IPS-20b (cell line): ENCODE data around the gene GALNT7.

Experiments
- H3K27ac ChIP-seq: one replicate; pipeline ENCODE4 v1.5.1; 2013; ENCODE audit warnings: low read length
- H3K27me3 ChIP-seq: 2 replicates; pipeline ENCODE4 v1.6.1; 2013; ENCODE audit warnings: mild to moderate bottlenecking, low read length, inconsistent platforms; ENCODE audit not compliant: insufficient read depth
- H3K36me3 ChIP-seq: 2 replicates; pipeline ENCODE4 v1.6.1; 2013; ENCODE audit warnings: low read depth, mild to moderate bottlenecking, inconsistent platforms, low read length, moderate library complexity; ENCODE audit not compliant: insufficient read depth
- H3K4me1 ChIP-seq: 2 replicates; pipeline ENCODE4 v1.6.1; 2013; ENCODE audit warnings: mild to moderate bottlenecking, control low read depth, inconsistent platforms, low read length, moderate library complexity; ENCODE audit not compliant: insufficient read depth
- H3K4me3 ChIP-seq: 2 replicates; pipeline ENCODE4 v1.5.1; 2013; ENCODE audit warnings: mild to moderate bottlenecking, low read length, inconsistent platforms
- H3K9ac ChIP-seq: 2 replicates; pipeline ENCODE4 v1.6.1; 2013; ENCODE audit warnings: low read depth, mild to moderate bottlenecking, inconsistent platforms, low read length, moderate library complexity
- H3K9me3 ChIP-seq: 2 replicates; pipeline ENCODE4 v1.6.1; 2013; ENCODE audit warnings: mild to moderate bottlenecking, low read depth, low read length, inconsistent platforms; ENCODE audit not compliant: insufficient read depth

GALNT7 gene

DNA sequence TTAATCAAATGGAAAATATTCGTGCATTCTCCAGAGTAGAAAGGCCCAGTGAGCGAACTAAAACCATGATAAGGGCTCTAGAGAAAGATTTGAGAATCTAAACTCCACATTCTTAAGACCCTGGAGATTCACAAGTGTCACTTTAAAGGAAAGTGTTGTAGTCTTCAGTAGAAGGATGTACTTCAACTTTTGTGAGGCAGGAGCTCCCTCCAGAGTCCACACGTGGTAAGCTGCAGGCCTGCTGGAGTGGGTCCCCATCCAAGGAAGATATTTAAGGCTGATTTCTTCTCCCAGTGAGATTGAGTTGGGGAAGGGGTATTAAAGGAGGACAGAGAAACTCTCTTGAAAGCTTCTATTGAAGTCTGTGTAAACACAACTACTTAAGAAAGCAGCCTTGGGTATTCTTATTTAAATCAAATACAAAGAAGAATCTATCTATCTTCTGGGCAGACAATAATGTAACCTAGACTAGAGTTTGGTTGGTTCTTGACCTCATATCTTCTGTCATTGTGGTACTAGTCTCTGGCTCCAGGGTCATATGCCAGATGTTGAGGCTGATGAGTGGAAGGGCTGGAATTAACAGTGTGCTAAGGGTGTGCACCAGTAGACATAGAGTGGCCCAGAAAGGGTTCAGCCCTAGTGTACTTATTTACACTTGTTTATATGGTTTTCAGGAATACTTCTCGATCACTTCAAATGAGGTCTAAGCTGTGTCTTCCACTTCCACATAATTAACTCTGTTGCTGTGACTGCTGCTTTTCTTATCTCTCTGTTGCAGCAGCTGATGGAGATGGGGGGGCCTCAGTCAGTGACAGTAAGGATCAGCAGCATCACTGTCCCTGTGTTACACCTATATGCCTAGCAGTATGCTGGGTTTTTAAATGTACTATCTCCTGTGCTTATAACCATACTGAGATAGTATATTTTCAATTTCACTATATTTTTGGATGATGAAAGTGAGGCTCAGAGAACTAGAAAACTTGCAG lies 89.4 kb downstream of the GALNT7 start:
- Histone ChIP-seq H3K4me3 (no peak overlapping the region), H3K36me3 (peaks cover 2% of the 10 kb centered on the region; the same call in 1 of the 2 replicates), H3K4me1 (peaks cover 15% of the 10 kb centered on the region), H3K9ac (no peak overlapping the region), H3K9me3 (no peaks in the 10 kb centered on the region), H3K27ac (no peak overlapping the region), H3K27me3 (no peaks in the 10 kb centered on the region)

DNA sequence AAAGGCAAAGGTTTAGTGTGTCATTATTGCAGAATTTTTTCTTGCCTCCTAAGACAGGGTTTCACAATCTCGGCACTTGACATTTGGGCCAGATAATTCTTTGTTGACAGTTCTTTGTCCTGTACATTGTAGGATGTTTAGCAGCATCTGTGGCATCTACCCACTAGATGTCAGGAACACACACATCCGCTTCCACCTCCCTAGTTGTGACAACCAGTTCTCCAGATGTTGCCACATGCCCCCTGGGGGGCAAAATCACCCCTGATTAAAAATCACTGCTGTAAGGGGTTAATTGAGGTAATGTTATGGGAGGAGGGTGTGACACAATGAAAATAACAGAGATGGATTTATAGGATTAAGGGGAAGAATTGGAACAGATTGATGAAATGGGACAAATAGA lies 90.3 kb downstream of the GALNT7 start:
- no peak overlapping the region for H3K27ac ChIP-seq
- peaks cover 13% of the 10 kb centered on the region for H3K4me1 ChIP-seq

DNA sequence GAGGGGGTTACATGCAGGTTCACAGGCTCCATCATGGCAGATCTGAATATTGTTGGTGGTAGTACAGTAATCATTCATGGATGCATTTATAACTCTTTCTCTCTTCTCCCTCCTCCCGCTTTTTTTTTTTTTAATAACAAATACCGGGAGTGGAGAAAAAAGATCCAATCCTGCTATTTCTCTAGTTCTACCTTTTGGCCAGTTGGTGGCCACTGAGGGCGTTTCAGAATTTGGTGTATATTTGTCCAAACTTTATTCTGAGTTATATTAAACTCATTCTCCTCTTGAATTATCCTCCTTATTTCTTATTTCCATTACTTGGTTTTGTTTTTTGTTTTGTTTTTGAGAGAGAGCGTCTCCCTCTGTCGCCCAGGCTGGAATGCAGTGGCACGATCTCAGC lies 90.7 kb downstream of the GALNT7 start:
- peaks cover 17% of the 10 kb centered on the region for H3K4me1 ChIP-seq
- no peaks in the 10 kb centered on the region; the same call in 1 of the 2 replicates for H3K36me3 ChIP-seq
- no peaks in the 10 kb centered on the region for H3K9me3 ChIP-seq
- no peak overlapping the region for H3K9ac ChIP-seq
- H3K27me3 ChIP-seq: no peaks in the 10 kb centered on the region
- no peak overlapping the region for H3K27ac ChIP-seq
- no peak overlapping the region for H3K4me3 ChIP-seq

More for the DNA sequence above, 90.3 kb downstream of the GALNT7 start:
- Histone ChIP-seq H3K9me3 (no peaks in the 10 kb centered on the region), H3K9ac (no peak overlapping the region), H3K36me3 (no peaks in the 10 kb centered on the region; the same call in 1 of the 2 replicates), H3K27me3 (no peaks in the 10 kb centered on the region), H3K4me3 (no peak overlapping the region)

DNA sequence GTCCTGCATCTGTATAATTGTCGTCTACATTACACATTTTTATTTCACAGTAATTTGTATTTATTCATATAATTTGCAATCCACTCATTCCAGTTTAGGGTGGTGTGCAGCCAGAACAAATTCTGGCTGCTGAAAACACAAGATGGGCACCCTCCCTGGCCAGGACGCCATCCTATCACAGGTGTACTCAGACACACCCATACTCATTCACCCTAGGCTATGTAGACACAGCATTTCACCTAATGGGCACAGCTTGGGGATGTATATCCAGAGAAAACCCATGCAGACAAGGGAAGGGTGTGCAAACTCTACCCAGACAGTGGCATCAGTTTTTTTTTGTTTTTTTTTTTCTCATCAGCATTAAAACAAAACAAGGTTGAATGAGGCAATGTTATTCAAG lies 92.4 kb downstream of the GALNT7 start:
- Histone ChIP-seq H3K36me3 (no peaks in the 10 kb centered on the region), H3K27me3 (no peaks in the 10 kb centered on the region), H3K9me3 (no peaks in the 10 kb centered on the region), H3K4me3 (no peak overlapping the region), H3K4me1 (peaks cover 10% of the 10 kb centered on the region; the same call in 1 of the 2 replicates), H3K9ac (no peak overlapping the region), H3K27ac (no peak overlapping the region)

DNA sequence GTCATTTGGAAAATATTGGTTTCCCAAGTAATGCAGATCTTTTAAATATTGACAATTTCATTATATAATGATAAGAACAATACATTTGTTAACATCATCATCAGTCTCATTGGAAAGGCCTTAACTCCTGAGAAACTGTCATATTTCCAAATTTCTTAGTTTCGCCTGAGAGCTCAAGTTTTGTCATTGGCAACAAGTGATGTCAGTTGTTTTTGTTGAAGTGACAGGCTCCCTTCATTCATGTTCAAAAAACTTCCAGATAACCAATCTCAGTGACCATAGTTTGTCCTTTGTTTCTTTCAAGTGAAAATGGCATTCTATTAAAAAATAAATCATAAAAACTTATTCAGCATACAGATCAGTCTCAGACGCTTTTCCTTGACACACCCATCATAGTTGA lies 93.8 kb downstream of the GALNT7 start:
- no peak overlapping the region for H3K4me3 ChIP-seq
- H3K27me3 ChIP-seq: no peaks in the 10 kb centered on the region
- no peaks in the 10 kb centered on the region for H3K36me3 ChIP-seq
- H3K9ac ChIP-seq: no peak overlapping the region
- H3K9me3 ChIP-seq: no peaks in the 10 kb centered on the region
- H3K4me1 ChIP-seq: peaks cover 5% of the 10 kb centered on the region; the same call in 1 of the 2 replicates
- no peak overlapping the region for H3K27ac ChIP-seq

DNA sequence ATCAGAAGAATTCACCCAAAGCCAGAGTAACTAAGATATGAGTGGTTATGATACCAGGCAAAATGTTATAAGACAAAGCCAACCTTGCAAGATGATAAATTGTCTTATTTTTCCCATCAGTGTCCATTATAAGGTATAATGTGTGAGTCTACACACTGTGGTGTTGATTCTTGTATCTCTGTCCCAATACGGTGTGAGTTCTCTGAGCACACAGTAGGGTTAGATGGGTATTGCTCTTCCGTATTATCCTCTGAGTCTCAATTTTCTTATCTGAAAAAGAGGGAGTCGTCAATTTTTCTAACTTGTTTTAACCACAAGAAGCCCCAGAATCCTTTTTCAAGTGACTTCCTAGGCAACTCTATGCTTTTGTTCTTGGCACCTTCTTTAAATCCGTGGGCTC lies 95.6 kb downstream of the GALNT7 start:
- Histone ChIP-seq H3K9me3 (no peaks in the 10 kb centered on the region), H3K27ac (no peak overlapping the region), H3K9ac (no peak overlapping the region), H3K4me1 (peaks cover 5% of the 10 kb centered on the region; the same call in 1 of the 2 replicates), H3K36me3 (no peaks in the 10 kb centered on the region), H3K4me3 (no peak overlapping the region), H3K27me3 (no peaks in the 10 kb centered on the region)

DNA sequence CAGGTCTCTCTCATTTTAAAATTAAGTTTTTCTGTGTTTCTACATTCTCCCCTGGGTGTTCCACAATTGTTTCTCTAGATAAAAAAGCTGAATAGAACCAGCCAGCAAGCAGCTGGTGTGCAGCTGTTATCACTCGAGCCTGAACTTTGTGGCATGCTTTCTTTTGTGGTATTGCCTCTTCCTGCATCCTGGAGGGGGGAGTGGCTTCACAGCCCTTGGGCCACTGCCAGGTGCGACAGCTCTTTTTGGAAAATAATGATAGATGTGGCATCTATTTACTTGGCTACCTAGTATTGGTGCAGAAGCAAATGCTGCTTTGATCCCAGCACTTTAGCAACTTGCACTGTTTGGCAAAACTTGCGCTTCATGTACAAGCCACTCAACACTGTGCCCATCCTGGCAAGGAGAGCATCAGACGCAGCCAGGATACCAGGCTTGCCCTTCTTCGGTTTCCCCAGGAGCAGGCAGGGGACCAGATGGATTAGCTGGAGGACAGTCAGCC lies 96.1 kb downstream of the GALNT7 start:
- H3K4me1 ChIP-seq: peaks cover 5% of the 10 kb centered on the region; the same call in 1 of the 2 replicates
- H3K9me3 ChIP-seq: no peaks in the 10 kb centered on the region
- H3K27ac ChIP-seq: no peak overlapping the region
- H3K36me3 ChIP-seq: no peaks in the 10 kb centered on the region
- no peak overlapping the region for H3K4me3 ChIP-seq
- no peak overlapping the region for H3K9ac ChIP-seq
- no peaks in the 10 kb centered on the region for H3K27me3 ChIP-seq

DNA sequence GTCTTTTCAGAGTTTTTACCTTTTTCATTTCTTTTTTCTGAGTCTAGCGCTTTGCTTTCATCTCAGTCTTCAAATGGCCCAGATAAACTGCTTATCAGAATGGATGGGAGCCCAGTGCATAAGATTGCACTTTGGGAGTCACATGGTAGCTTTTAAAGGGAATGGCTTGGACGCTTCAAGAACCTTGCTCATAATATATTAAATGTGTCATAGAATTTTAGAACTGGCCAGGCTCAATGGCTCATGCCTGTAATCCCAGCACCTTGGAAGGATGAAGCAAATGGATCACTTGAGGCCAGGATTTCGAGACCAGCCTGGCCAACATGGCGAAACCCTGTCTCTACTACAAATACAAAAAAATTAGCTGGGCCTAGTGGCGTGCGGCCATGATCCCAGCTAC lies 97.1 kb downstream of the GALNT7 start:
- no peak overlapping the region for H3K4me3 ChIP-seq
- no peaks in the 10 kb centered on the region for H3K36me3 ChIP-seq
- no peak overlapping the region for H3K27ac ChIP-seq
- H3K9me3 ChIP-seq: no peaks in the 10 kb centered on the region
- H3K27me3 ChIP-seq: no peaks in the 10 kb centered on the region
- peaks cover 15% of the 10 kb centered on the region; the same call in 1 of the 2 replicates for H3K4me1 ChIP-seq
- H3K9ac ChIP-seq: no peak overlapping the region

DNA sequence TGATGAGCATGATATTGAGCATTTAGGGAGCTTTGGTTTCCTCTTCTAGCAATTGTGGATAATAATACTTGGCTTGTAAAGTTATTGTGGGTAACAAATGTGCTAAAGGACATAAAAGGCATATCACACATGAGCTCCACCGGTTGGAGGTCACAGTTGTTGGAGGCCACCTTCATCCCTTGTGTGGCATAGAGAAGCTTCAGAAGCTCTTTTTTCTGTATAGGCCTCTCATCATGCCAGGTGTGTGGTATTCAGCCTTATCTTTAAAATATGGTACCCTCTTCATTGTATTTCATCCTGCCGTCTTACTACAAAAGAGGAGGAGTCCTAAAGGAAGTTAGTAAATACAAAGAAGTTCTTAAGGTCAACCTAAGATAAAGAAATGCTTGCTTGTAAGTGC lies 99.1 kb downstream of the GALNT7 start:
- Histone ChIP-seq H3K36me3 (no peaks in the 10 kb centered on the region), H3K4me1 (peaks cover 16% of the 10 kb centered on the region; the same call in 1 of the 2 replicates)

DNA sequence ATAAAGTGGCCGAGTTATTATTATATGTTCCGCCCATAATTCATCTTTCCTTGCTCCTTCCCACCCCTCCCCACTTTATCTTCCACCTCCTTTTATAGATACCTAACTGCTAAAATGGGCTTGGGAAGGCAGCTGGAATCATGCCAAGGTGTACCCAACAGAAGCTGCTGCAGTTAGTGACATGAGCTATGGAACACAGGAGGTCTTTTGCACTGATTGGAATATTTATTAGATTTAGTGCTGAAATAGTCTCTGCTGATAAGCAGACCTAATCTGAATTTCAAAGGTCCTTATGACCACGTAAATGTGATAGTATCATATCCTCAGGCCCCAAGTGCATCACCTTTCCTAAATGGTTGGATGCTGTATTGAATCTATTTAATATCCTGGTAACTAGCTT lies 100.7 kb downstream of the GALNT7 start:
- peaks cover 13% of the 10 kb centered on the region; the same call in 1 of the 2 replicates for H3K4me1 ChIP-seq
- no peaks in the 10 kb centered on the region; the same call in 1 of the 2 replicates for H3K36me3 ChIP-seq
- H3K27me3 ChIP-seq: no peaks in the 10 kb centered on the region
- H3K27ac ChIP-seq: no peak overlapping the region
- H3K9ac ChIP-seq: no peak overlapping the region
- no peak overlapping the region for H3K4me3 ChIP-seq
- no peaks in the 10 kb centered on the region for H3K9me3 ChIP-seq

More for the DNA sequence above, 99.1 kb downstream of the GALNT7 start:
- H3K27me3 ChIP-seq: no peaks in the 10 kb centered on the region
- H3K27ac ChIP-seq: no peak overlapping the region
- no peak overlapping the region for H3K9ac ChIP-seq
- H3K4me3 ChIP-seq: no peak overlapping the region
- H3K9me3 ChIP-seq: no peaks in the 10 kb centered on the region

DNA sequence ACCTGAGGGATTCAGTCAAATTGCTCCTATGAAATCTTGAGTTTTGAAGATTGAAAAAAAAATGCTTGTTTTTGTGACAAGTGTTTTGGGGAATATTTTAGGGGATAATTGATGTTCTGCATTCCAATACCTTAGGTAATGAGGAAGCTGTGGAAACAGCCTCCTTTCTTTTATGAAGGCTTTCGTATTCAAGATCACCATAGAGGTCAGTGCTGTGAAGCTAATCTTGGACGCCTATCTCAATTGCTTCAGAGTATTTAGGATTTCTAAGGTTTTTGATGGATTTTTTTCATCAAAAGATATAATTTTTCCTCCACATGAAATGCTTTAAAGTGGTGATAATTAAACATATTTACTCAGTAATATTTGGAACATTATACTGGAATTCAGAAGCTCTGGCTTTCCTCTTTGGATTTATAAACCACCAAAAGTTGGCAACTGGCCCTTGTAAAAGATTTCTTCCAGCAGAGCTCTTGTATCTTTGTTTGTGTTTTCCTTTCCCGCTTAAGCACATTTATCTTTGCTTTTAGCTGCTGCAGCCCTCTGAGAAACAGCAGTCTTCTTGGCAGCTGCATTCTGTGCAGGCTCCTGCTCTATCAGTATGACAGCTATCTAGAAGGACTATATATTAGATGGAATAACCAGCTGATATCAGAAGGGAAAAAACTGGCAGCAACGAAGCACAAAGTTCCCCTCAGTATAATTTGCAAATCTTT lies 101.9 kb downstream of the GALNT7 start:
- no peaks in the 10 kb centered on the region; the same call in 1 of the 2 replicates for H3K36me3 ChIP-seq
- H3K4me3 ChIP-seq: no peak overlapping the region
- no peak overlapping the region for H3K27ac ChIP-seq
- H3K9me3 ChIP-seq: no peaks in the 10 kb centered on the region
- H3K4me1 ChIP-seq: peaks cover 12% of the 10 kb centered on the region; the same call in 1 of the 2 replicates
- no peak overlapping the region for H3K9ac ChIP-seq
- no peaks in the 10 kb centered on the region for H3K27me3 ChIP-seq
